ENCODE data around the gene ETNPPL. TPM values are rescaled to one million over a fixed set of nuclear protein-coding genes. Genes with fewer than 3 reads are reported as not detected.

Gene ETNPPL
- total RNA-seq, 4 donors from 2014 or later: 2.2 TPM; not detected in 3

DNA sequence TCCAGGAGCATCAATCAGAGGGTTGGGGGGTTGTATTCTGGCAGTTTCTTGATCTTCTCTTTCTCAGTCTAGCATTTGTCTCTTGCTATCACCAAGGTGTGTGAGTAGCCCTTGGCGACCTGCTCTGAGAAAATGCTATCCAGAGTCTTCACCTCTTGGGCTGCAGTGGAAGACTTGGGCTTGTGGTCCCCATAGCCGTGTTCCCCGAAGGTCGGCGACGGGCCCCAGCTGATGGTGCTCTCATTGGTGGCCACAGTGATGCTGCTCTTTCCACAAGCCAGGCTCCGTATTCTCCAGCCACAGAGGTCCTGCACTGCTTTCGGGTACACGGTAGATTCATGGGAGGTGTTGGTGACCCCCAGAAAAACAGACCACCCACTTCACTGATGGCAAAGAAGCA, 25.9 kb upstream of the ETNPPL start:
- Histone ChIP-seq H3K27ac (no peak overlapping the region), H3K4me1 (peaks cover 0 to under 1% of the 10 kb centered on the region in 2 donors), H3K27me3 (no peaks in the 10 kb centered on the region), H3K4me3 (no peak overlapping the region), H3K36me3 (no peaks in the 10 kb centered on the region), H3K9me3 (no peaks in the 10 kb centered on the region)
- intact Hi-C loops (cut with DNase I; ENCODE audit: low total_unique reads): no loop called here
- no peak for TF ChIP-seq POLR2A (IDR thresholded peaks at IDR 0.05)
- TF ChIP-seq, protein P1, sequence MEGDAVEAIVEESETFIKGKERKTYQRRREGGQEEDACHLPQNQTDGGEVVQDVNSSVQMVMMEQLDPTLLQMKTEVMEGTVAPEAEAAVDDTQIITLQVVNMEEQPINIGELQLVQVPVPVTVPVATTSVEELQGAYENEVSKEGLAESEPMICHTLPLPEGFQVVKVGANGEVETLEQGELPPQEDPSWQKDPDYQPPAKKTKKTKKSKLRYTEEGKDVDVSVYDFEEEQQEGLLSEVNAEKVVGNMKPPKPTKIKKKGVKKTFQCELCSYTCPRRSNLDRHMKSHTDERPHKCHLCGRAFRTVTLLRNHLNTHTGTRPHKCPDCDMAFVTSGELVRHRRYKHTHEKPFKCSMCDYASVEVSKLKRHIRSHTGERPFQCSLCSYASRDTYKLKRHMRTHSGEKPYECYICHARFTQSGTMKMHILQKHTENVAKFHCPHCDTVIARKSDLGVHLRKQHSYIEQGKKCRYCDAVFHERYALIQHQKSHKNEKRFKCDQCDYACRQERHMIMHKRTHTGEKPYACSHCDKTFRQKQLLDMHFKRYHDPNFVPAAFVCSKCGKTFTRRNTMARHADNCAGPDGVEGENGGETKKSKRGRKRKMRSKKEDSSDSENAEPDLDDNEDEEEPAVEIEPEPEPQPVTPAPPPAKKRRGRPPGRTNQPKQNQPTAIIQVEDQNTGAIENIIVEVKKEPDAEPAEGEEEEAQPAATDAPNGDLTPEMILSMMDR (IDR thresholded peaks at IDR 0.05 in 4 of 5, conservative IDR thresholded peaks at IDR 0.05 in 1 of 5): no peak
- in situ Hi-C loops (cut with MboI; ENCODE audit: low sequenced_read_pairs in 4 of 4): no loop called here
- ATAC-seq: no peak
- no peak for DNase-seq

DNA sequence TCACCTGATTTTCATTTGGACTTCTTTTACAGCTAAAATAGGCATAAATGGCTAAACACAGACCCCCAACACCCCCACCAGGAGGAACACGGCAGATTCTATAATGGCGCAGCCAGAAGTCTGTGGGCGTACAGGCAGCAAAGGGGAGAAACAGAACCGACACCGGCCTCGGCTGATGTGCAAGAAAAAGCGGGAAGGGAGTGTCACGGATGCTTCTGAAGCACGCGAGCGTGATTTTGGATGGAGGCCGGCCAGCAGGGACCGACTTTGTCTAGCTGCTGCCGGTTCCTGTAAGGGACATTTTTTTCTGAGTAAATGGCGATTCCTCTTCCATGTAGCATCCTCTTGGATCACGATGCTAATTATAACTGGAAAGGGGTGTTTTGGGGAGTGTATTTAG, 24.9 kb upstream of the ETNPPL start:
- no peaks in the 10 kb centered on the region for H3K36me3 ChIP-seq
- H3K9me3 ChIP-seq: no peaks in the 10 kb centered on the region
- ATAC-seq: no peak
- intact Hi-C loops (cut with DNase I; ENCODE audit: low total_unique reads) (no loop called here), in situ Hi-C loops (cut with MboI; ENCODE audit: low sequenced_read_pairs in 4 of 4) (no loop called here)
- no peak overlapping the region for H3K4me3 ChIP-seq
- no peak overlapping the region for H3K27ac ChIP-seq
- no peak for TF ChIP-seq POLR2A (IDR thresholded peaks at IDR 0.05)
- TF ChIP-seq, protein P1 (IDR thresholded peaks at IDR 0.05 in 4 of 5, conservative IDR thresholded peaks at IDR 0.05 in 1 of 5): no peak
- H3K4me1 ChIP-seq: no peaks in the 10 kb centered on the region
- no peak for DNase-seq
- H3K27me3 ChIP-seq: no peaks in the 10 kb centered on the region

DNA sequence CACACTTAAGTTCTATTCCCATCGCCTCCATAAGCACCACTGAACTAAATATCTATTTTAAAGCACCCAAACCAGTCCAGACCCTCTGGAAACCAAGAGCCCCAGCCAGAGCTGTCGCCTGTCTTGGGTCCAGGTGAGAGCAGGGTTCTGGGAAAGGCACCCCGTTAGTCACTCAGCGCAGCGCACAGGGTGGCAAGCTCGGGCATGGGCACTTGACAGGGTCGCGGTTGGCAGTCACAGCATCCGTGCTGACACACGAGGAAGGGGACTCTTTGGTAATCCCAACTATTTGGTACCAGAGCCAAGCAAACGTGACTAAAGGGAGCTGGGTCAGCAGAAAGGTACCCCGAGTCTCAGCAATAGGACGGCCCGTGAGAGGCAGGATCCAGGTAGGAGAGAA, 24.3 kb upstream of the ETNPPL start:
- TF ChIP-seq, protein P1 (IDR thresholded peaks at IDR 0.05 in 4 of 5, conservative IDR thresholded peaks at IDR 0.05 in 1 of 5): no peak
- TF ChIP-seq POLR2A (IDR thresholded peaks at IDR 0.05): no peak
- ATAC-seq (no peak), DNase-seq (no peak)
- intact Hi-C loops (cut with DNase I; ENCODE audit: low total_unique reads) (no loop called here), in situ Hi-C loops (cut with MboI; ENCODE audit: low sequenced_read_pairs in 4 of 4) (no loop called here)
- Histone ChIP-seq H3K36me3 (no peaks in the 10 kb centered on the region), H3K9me3 (no peaks in the 10 kb centered on the region), H3K4me1 (no peaks in the 10 kb centered on the region), H3K27me3 (no peaks in the 10 kb centered on the region), H3K27ac (no peak overlapping the region), H3K4me3 (no peak overlapping the region)

DNA sequence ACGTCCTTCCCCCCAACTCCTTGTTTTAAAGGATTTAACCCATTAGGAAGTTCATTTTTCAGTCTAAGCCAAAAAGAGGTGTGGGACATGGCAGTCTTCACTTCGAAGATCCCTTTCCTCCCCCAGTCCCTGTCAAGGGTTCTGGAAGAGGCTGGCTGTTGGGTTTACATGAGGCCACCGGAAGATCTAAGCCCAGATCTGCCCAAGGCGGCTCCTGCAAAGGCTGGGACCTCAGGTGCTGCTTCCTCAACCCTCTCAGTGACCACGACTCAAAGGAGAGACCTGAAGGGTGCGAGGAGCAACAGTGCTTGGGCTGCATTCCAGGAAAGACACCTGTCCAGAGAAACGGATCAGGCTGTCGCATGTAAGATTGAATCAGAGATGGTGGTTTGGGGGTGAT, 23.5 kb upstream of the ETNPPL start:
- no peaks in the 10 kb centered on the region for H3K4me1 ChIP-seq
- no peaks in the 10 kb centered on the region for H3K27me3 ChIP-seq
- no peak overlapping the region for H3K4me3 ChIP-seq
- no peak for DNase-seq
- H3K36me3 ChIP-seq: no peaks in the 10 kb centered on the region
- in situ Hi-C loops (cut with MboI; ENCODE audit: low sequenced_read_pairs in 4 of 4): no loop called here
- TF ChIP-seq, protein P1 (IDR thresholded peaks at IDR 0.05 in 4 of 5, conservative IDR thresholded peaks at IDR 0.05 in 1 of 5): no peak
- TF ChIP-seq POLR2A (IDR thresholded peaks at IDR 0.05): no peak
- no peak for ATAC-seq
- no peaks in the 10 kb centered on the region for H3K9me3 ChIP-seq
- no peak overlapping the region for H3K27ac ChIP-seq
- intact Hi-C loops (cut with DNase I; ENCODE audit: low total_unique reads): no loop called here
